ENCODE data around the gene METTL9. TPM values are rescaled to one million over a fixed set of nuclear protein-coding genes. Genes with fewer than 3 reads are reported as not detected.
"Not testable (repeated sequence)": the region's sequence is repeated elsewhere in the genome, so short reads cannot be mapped to it uniquely, and the experiment has no call there.

The METTL9 gene
- total RNA-seq, 4 donors from 2014 or later = 59.2 to 75.8 (median 70.3) TPM

DNA sequence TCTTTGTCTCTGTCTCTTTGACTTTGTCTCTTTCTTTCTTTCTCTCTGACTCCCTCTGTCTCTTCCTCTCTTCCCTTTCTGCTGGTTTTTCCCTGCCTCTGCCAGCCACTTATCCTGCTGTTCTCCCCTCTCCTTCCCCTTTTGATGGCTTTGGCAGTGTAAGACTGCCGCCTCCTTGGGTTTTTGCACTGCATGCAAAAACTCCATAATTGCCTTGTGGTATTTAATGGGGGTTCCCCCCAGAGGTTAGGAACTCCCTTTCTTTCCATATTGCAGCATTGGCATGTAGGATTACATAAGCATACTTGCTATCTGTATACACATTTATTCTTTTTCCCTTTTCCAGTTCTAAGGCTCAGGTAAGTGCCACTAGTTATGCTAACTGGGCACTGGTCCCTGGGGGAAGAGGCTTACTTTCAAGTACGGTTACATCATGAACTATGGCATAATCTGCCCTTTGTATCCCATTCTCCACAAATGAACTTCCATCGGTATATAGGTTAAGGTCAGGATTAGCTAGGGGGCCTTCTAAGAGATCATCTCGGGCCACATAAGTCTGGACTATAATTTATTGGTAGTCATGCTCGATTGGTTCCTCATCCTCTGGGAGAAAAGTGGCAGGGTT is 32.7 kb downstream of the METTL9 start:
- DNase-seq, H3K4me1 ChIP-seq, H3K27me3 ChIP-seq, H3K27ac ChIP-seq, H3K4me3 ChIP-seq, H3K9me3 ChIP-seq: not testable (repeated sequence)
- H3K36me3 ChIP-seq = peaks cover 0 to 21% (median 0%) of the 10 kb centered on the region in 3 donors

GRCh38 chr16:21634216-21634615 is 34.8 kb downstream of the METTL9 start:
- Histone ChIP-seq H3K27me3 (no peaks in the 10 kb centered on the region), H3K9me3 (no peaks in the 10 kb centered on the region), H3K36me3 (peaks cover 0 to 16% (median 0%) of the 10 kb centered on the region in 3 donors), H3K4me1 (no peaks in the 10 kb centered on the region), H3K27ac (no peak overlapping the region), H3K4me3 (no peak overlapping the region)
- TF ChIP-seq POLR2A (IDR thresholded peaks at IDR 0.05) = no peak
- TF ChIP-seq, protein P1, sequence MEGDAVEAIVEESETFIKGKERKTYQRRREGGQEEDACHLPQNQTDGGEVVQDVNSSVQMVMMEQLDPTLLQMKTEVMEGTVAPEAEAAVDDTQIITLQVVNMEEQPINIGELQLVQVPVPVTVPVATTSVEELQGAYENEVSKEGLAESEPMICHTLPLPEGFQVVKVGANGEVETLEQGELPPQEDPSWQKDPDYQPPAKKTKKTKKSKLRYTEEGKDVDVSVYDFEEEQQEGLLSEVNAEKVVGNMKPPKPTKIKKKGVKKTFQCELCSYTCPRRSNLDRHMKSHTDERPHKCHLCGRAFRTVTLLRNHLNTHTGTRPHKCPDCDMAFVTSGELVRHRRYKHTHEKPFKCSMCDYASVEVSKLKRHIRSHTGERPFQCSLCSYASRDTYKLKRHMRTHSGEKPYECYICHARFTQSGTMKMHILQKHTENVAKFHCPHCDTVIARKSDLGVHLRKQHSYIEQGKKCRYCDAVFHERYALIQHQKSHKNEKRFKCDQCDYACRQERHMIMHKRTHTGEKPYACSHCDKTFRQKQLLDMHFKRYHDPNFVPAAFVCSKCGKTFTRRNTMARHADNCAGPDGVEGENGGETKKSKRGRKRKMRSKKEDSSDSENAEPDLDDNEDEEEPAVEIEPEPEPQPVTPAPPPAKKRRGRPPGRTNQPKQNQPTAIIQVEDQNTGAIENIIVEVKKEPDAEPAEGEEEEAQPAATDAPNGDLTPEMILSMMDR (IDR thresholded peaks at IDR 0.05) = no peak
- no peak for DNase-seq

DNA sequence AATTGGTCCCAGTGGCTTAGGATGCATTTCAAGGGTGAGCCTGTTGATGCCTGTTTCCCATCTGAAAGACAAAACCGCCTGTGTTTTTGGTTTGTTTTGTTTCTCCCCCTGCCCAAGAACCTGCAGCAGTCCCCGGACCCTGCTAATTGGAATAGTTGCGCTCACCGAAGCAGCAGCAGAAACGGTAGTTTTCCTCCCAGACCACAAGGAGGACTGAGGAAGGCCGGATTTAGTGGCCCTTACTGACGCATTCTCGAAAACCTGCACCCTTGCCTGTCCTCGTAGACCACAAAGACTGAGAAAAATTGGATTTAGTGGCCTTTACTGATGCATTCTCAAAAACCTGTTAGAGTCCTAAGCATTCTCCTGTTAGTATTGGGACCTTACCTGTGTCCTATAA is 36.3 kb downstream of the METTL9 start:
- not testable (repeated sequence) for DNase-seq, H3K36me3 ChIP-seq, H3K4me1 ChIP-seq, H3K4me3 ChIP-seq, H3K27ac ChIP-seq, H3K27me3 ChIP-seq, H3K9me3 ChIP-seq

- H3K4me1 ChIP-seq = no peaks in the 10 kb centered on the region
- H3K9me3 ChIP-seq = no peaks in the 10 kb centered on the region
- no peak overlapping the region for H3K4me3 ChIP-seq
- H3K36me3 ChIP-seq = peaks cover 0 to 1% (median 0%) of the 10 kb centered on the region in 3 donors
- H3K27ac ChIP-seq = peak overlapping the region in 2 of 4 donors; percentile 1 to 35
- H3K27me3 ChIP-seq = no peaks in the 10 kb centered on the region
- DNase-seq = no peak
- TF ChIP-seq POLR2A (IDR thresholded peaks at IDR 0.05) = no peak
- TF ChIP-seq, protein P1 (IDR thresholded peaks at IDR 0.05) = no peak
These were observed 37.9 kb downstream of the METTL9 start for GRCh38 chr16:21637032-21637968.

GRCh38 chr16:21638573-21638975 is 39.2 kb downstream of the METTL9 start:
- no peaks in the 10 kb centered on the region for H3K27me3 ChIP-seq
- H3K9me3 ChIP-seq = no peaks in the 10 kb centered on the region
- H3K4me3 ChIP-seq = no peak overlapping the region
- no peaks in the 10 kb centered on the region for H3K4me1 ChIP-seq
- peak overlapping the region in 1 of 4 donors; percentile 35 for H3K27ac ChIP-seq
- no peaks in the 10 kb centered on the region for H3K36me3 ChIP-seq
- no peak for DNase-seq
- TF ChIP-seq, protein P1 (IDR thresholded peaks at IDR 0.05) = no peak
- TF ChIP-seq POLR2A (IDR thresholded peaks at IDR 0.05) = no peak

GRCh38 chr16:21639493-21639892 is 40.1 kb downstream of the METTL9 start:
- Histone ChIP-seq H3K9me3 (no peaks in the 10 kb centered on the region), H3K4me1 (no peaks in the 10 kb centered on the region), H3K27ac (no peak overlapping the region), H3K4me3 (no peak overlapping the region), H3K36me3 (no peaks in the 10 kb centered on the region), H3K27me3 (no peaks in the 10 kb centered on the region)
- TF ChIP-seq, protein P1 (IDR thresholded peaks at IDR 0.05) = no peak
- no peak for TF ChIP-seq POLR2A (IDR thresholded peaks at IDR 0.05)
- no peak for DNase-seq

All from Peyer's patch (tissue), 4 donors.